KMS-11 (cell line): ENCODE results near the gene CCM2L.

Source experiments
- H2AFZ ChIP-seq: fragments of 200-600 bp; sonication (generic); 2 replicates; pipeline ENCODE4 v1.6.1; 2016; ENCODE audit warnings: antibody characterized with exemption, mixed run types, low read depth
- H3K27ac ChIP-seq: fragments of 200-600 bp; sonication (generic); 2 replicates; pipeline ENCODE4 v1.6.1; 2016; ENCODE audit warnings: mild to moderate bottlenecking, mixed run types
- H3K27me3 ChIP-seq: fragments of 200-600 bp; sonication (generic); 2 replicates; pipeline ENCODE4 v1.6.1; 2017; ENCODE audit warnings: mild to moderate bottlenecking, low read depth, mixed run types, moderate library complexity; ENCODE audit not compliant: insufficient read depth
- H3K36me3 ChIP-seq: fragments of 200-600 bp; sonication (generic); 2 replicates; pipeline ENCODE4 v1.6.1; 2017; ENCODE audit warnings: mild to moderate bottlenecking, mixed run types; ENCODE audit not compliant: insufficient read depth
- H3K4me1 ChIP-seq: fragments of 200-600 bp; sonication (generic); 2 replicates; pipeline ENCODE4 v1.6.1; 2016; ENCODE audit warnings: mild to moderate bottlenecking, low read depth, mixed run types; ENCODE audit not compliant: poor library complexity, severe bottlenecking
- H3K4me2 ChIP-seq: fragments of 200-600 bp; sonication (generic); 2 replicates; pipeline ENCODE4 v1.7.0; 2016; ENCODE audit warnings: mild to moderate bottlenecking, mixed run types
- H3K4me3 ChIP-seq: fragments of 200-600 bp; sonication (generic); IDR thresholded peaks from 2 replicates; pipeline ENCODE4 v1.6.1; 2017; ENCODE audit warnings: low read depth, low read length, mixed read lengths; ENCODE audit not compliant: insufficient read depth
- H3K79me2 ChIP-seq: fragments of 200-600 bp; sonication (generic); 2 replicates; pipeline ENCODE4 v1.6.1; 2016; ENCODE audit warnings: low read depth, mixed run types; ENCODE audit not compliant: insufficient read depth
- H3K9ac ChIP-seq: fragments of 200-600 bp; sonication (generic); 2 replicates; pipeline ENCODE4 v1.6.1; 2016; ENCODE audit warnings: mild to moderate bottlenecking, mixed run types
- H4K20me1 ChIP-seq: fragments of 200-600 bp; sonication (generic); 2 replicates; pipeline ENCODE4 v1.6.1; 2016; ENCODE audit warnings: mild to moderate bottlenecking, mixed run types; ENCODE audit not compliant: insufficient read depth
- CTCF ChIP-seq: fragments of 200-600 bp; sonication (generic); conservative IDR thresholded peaks from 2 replicates; pipeline ENCODE4 v1.6.1; 2017; ENCODE audit warnings: low read depth, mild to moderate bottlenecking, antibody characterized with exemption, low read length, moderate library complexity, mixed read lengths

Gene CCM2L

GRCh38 chr20:32034581-32035425 is 24.6 kb downstream of the CCM2L start:
- H3K4me1 ChIP-seq = peaks cover 14% of the 10 kb centered on the region

GRCh38 chr20:32035426-32035779 is 25.2 kb downstream of the CCM2L start:
- Histone ChIP-seq H4K20me1 (no peaks in the 10 kb centered on the region), H2AFZ (no peak overlapping the region), H3K4me1 (peaks cover 14% of the 10 kb centered on the region), H3K4me2 (no peak overlapping the region), H3K27ac (no peak overlapping the region), H3K4me3 (no peak overlapping the region), H3K79me2 (no peaks in the 10 kb centered on the region), H3K36me3 (no peaks in the 10 kb centered on the region), H3K9ac (no peak overlapping the region), H3K27me3 (peaks cover 18% of the 10 kb centered on the region; the same call in 1 of the 2 replicates)
- no peak for TF ChIP-seq CTCF

More at GRCh38 chr20:32034581-32035425, 24.6 kb downstream of the CCM2L start:
- no peaks in the 10 kb centered on the region for H3K79me2 ChIP-seq
- no peak overlapping the region for H3K27ac ChIP-seq
- H3K27me3 ChIP-seq = peaks cover 18% of the 10 kb centered on the region; the same call in 1 of the 2 replicates
- TF ChIP-seq CTCF = 0 out of 2 replicates have a peak, but pooled peaks have one; percentile 27
- no peak overlapping the region for H3K9ac ChIP-seq
- H3K4me3 ChIP-seq = no peak overlapping the region
- H4K20me1 ChIP-seq = no peaks in the 10 kb centered on the region
- H2AFZ ChIP-seq = no peak overlapping the region
- no peak overlapping the region for H3K4me2 ChIP-seq
- H3K36me3 ChIP-seq = no peaks in the 10 kb centered on the region

GRCh38 chr20:32036252-32036651 is 26.0 kb downstream of the CCM2L start:
- Histone ChIP-seq H3K27ac (no peak overlapping the region), H3K79me2 (no peaks in the 10 kb centered on the region), H3K9ac (no peak overlapping the region), H4K20me1 (no peaks in the 10 kb centered on the region), H3K4me2 (no peak overlapping the region), H3K36me3 (no peaks in the 10 kb centered on the region), H3K27me3 (peaks cover 18% of the 10 kb centered on the region; the same call in 1 of the 2 replicates), H3K4me3 (no peak overlapping the region), H3K4me1 (peaks cover 14% of the 10 kb centered on the region), H2AFZ (no peak overlapping the region)
- no peak for TF ChIP-seq CTCF

GRCh38 chr20:32036716-32037485 is 26.7 kb downstream of the CCM2L start:
- no peak overlapping the region for H2AFZ ChIP-seq
- no peak overlapping the region for H3K27ac ChIP-seq

More at GRCh38 chr20:32036716-32037485, 26.7 kb downstream of the CCM2L start:
- Histone ChIP-seq H3K79me2 (no peaks in the 10 kb centered on the region), H3K9ac (no peak overlapping the region), H3K27me3 (peaks cover 18% of the 10 kb centered on the region; the same call in 1 of the 2 replicates), H4K20me1 (no peaks in the 10 kb centered on the region), H3K4me1 (peaks cover 14% of the 10 kb centered on the region), H3K36me3 (no peaks in the 10 kb centered on the region), H3K4me2 (no peak overlapping the region), H3K4me3 (no peak overlapping the region)
- TF ChIP-seq CTCF = no peak
